Gastrocnemius medialis (tissue), 4 donors: Measurements from ENCODE around the gene ZNF804B.

Experiments used
- POLR2A ChIP-seq, 2 donors: fragments of 450-650 bp; IDR thresholded peaks; one replicate each; pipeline ENCODE4 v1.6.1; 2017; ENCODE audit warnings: antibody characterized with exemption in 2 of 2, mild to moderate bottlenecking in 2 of 2, moderate library complexity in 2 of 2
- TF ChIP-seq, protein P1 (sequence below), 5 experiments: fragments of 450-650 bp in 3 of 5; fragments of 200-600 bp in 2 of 5; sonication (generic) in 2 of 5; IDR thresholded peaks in 4 of 5; conservative IDR thresholded peaks in 1 of 5; 1 replicate in 4 of 5; 2 replicates in 1 of 5; pipeline ENCODE4 v1.5.1; 2016 to 2019; ENCODE audit warnings: antibody characterized with exemption in 5 of 5, mild to moderate bottlenecking in 3 of 5, moderate library complexity in 3 of 5

DNA sequence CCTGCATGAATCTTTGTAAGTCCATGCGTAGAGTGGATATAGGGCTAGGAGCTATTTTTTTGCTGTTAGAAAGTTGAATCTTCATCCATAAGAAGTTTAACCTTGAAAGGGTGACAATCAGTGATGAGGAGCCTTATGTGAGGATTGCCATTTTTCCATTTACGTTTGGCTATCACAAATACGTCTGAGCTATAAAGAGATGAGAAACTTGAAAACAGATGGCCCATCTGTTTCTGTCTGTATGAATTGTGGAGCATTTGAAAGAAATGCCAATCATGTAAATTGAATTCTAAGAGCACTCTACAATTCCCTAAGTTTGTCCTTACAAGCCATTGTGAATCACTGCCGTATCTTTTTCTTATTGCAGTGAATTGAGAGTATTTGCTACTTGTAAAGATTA, 205.9 kb downstream of the ZNF804B start:
- TF ChIP-seq, protein P1, sequence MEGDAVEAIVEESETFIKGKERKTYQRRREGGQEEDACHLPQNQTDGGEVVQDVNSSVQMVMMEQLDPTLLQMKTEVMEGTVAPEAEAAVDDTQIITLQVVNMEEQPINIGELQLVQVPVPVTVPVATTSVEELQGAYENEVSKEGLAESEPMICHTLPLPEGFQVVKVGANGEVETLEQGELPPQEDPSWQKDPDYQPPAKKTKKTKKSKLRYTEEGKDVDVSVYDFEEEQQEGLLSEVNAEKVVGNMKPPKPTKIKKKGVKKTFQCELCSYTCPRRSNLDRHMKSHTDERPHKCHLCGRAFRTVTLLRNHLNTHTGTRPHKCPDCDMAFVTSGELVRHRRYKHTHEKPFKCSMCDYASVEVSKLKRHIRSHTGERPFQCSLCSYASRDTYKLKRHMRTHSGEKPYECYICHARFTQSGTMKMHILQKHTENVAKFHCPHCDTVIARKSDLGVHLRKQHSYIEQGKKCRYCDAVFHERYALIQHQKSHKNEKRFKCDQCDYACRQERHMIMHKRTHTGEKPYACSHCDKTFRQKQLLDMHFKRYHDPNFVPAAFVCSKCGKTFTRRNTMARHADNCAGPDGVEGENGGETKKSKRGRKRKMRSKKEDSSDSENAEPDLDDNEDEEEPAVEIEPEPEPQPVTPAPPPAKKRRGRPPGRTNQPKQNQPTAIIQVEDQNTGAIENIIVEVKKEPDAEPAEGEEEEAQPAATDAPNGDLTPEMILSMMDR (IDR thresholded peaks at IDR 0.05 in 4 of 5, conservative IDR thresholded peaks at IDR 0.05 in 1 of 5) = no peak
- no peak for TF ChIP-seq POLR2A (IDR thresholded peaks at IDR 0.05)
